HG02759 (cell line): Measurements from ENCODE around the gene DYNC2LI1.

Source experiments
- ATAC-seq: cut with Tn5 transposase; IDR thresholded peaks from one replicate; pipeline ENCODE4 v1.9.1; 2021; ENCODE audit warnings: mild to moderate bottlenecking, moderate library complexity; ENCODE audit not compliant: unreplicated experiment

The DYNC2LI1 gene

GRCh38 chr2:43762286-43762685 is 11.6 kb upstream of the DYNC2LI1 start:
- ATAC-seq: no peak

GRCh38 chr2:43763091-43763490 is 10.7 kb upstream of the DYNC2LI1 start:
- no peak for ATAC-seq

- no peak for ATAC-seq
Measured at GRCh38 chr2:43764086-43764705, 9.6 kb upstream of the DYNC2LI1 start.

- no peak for ATAC-seq
Measured at GRCh38 chr2:43766006-43766405, 7.8 kb upstream of the DYNC2LI1 start.

GRCh38 chr2:43774617-43775016 is 778 bp downstream of the DYNC2LI1 start:
- ATAC-seq: no peak

GRCh38 chr2:43776324-43776723 is 2.5 kb downstream of the DYNC2LI1 start:
- no peak for ATAC-seq

GRCh38 chr2:43777306-43777926 is 3.6 kb downstream of the DYNC2LI1 start:
- ATAC-seq: no peak

GRCh38 chr2:43778233-43778632 is 4.4 kb downstream of the DYNC2LI1 start:
- no peak for ATAC-seq

- no peak for ATAC-seq
Measured at GRCh38 chr2:43787895-43788294, 14.1 kb downstream of the DYNC2LI1 start.

GRCh38 chr2:43788646-43789045 is 14.8 kb downstream of the DYNC2LI1 start:
- ATAC-seq: no peak

- ATAC-seq: no peak
Measured at GRCh38 chr2:43790147-43790546, 16.3 kb downstream of the DYNC2LI1 start.

- ATAC-seq: no peak
Measured at GRCh38 chr2:43791035-43791765, 17.4 kb downstream of the DYNC2LI1 start.

GRCh38 chr2:43792653-43793052 is 18.8 kb downstream of the DYNC2LI1 start:
- ATAC-seq: no peak

- no peak for ATAC-seq
Measured at GRCh38 chr2:43794956-43795355, 21.1 kb downstream of the DYNC2LI1 start.

GRCh38 chr2:43796206-43796605 is 22.4 kb downstream of the DYNC2LI1 start:
- no peak for ATAC-seq

- no peak for ATAC-seq
Measured at GRCh38 chr2:43798300-43798699, 24.5 kb downstream of the DYNC2LI1 start.

- ATAC-seq: no peak
Measured at GRCh38 chr2:43800894-43801293, 27.1 kb downstream of the DYNC2LI1 start.

GRCh38 chr2:43802135-43802534 is 28.3 kb downstream of the DYNC2LI1 start:
- no peak for ATAC-seq

GRCh38 chr2:43803113-43803512 is 29.3 kb downstream of the DYNC2LI1 start:
- no peak for ATAC-seq

GRCh38 chr2:43806719-43807031 is 32.8 kb downstream of the DYNC2LI1 start:
- no peak for ATAC-seq

- no peak for ATAC-seq
Measured at GRCh38 chr2:43810452-43810851, 36.6 kb downstream of the DYNC2LI1 start.

- no peak for ATAC-seq
Measured at GRCh38 chr2:43810888-43811287, 37.0 kb downstream of the DYNC2LI1 start.
